Natural killer cell (primary cell): Measurements from ENCODE around the gene FBXO48. TPM values are rescaled to one million over a fixed set of nuclear protein-coding genes. Genes with fewer than 3 reads are reported as not detected.

Experiments
- ATAC-seq, 3 donors: fragments of 150-1000 bp in 2 of 3; fragments of 200-7000 bp in 1 of 3; cut with Tn5 transposase; 1 replicate in 1 of 3; 2 replicates in 2 of 3; pipeline ENCODE4 v1.10.0; 2021; ENCODE audit warnings: mild to moderate bottlenecking in 2 of 3, moderate library complexity in 2 of 3
- DNase-seq, 2 donors: peaks; one replicate each; pipeline versions ENCODE4 v3.0.0 to v3.0.0-alpha.2; 2013 to 2021; ENCODE audit warnings: mixed read lengths in 1 of 2
- H3K27ac ChIP-seq: one replicate; pipeline ENCODE4 v1.5.1; 2013; ENCODE audit warnings: mild to moderate bottlenecking, low read length
- H3K27me3 ChIP-seq: one replicate; pipeline ENCODE4 v1.6.1; 2013; ENCODE audit warnings: low read length; ENCODE audit not compliant: control insufficient read depth, insufficient read depth
- H3K36me3 ChIP-seq: one replicate; pipeline ENCODE4 v1.6.1; 2013; ENCODE audit warnings: low read length; ENCODE audit not compliant: control insufficient read depth, insufficient read depth
- H3K4me1 ChIP-seq: one replicate; pipeline ENCODE4 v1.6.1; 2013; ENCODE audit warnings: low read length; ENCODE audit not compliant: control insufficient read depth, insufficient read depth
- H3K4me3 ChIP-seq: one replicate; pipeline ENCODE4 v1.5.1; 2013; ENCODE audit warnings: low read length
- H3K9me3 ChIP-seq: one replicate; pipeline ENCODE4 v1.6.1; 2013; ENCODE audit warnings: low read length; ENCODE audit not compliant: control insufficient read depth, insufficient read depth
- H3K27ac Mint-ChIP-seq, 2 donors: one replicate each; pipeline ENCODE4 v1.8.0; 2022; ENCODE audit warnings: mild to moderate bottlenecking in 2 of 2, mixed read lengths in 2 of 2, moderate library complexity in 1 of 2
- H3K27me3 Mint-ChIP-seq, 2 donors: one replicate each; pipeline ENCODE4 v1.8.0; 2022; ENCODE audit warnings: low read depth in 2 of 2, mixed read lengths in 2 of 2
- H3K36me3 Mint-ChIP-seq: one replicate; pipeline ENCODE4 v1.8.0; 2022; ENCODE audit warnings: mixed read lengths
- H3K4me1 Mint-ChIP-seq, 2 donors: one replicate each; pipeline ENCODE4 v1.8.0; 2022; ENCODE audit warnings: mixed read lengths in 2 of 2
- H3K4me3 Mint-ChIP-seq: one replicate; pipeline ENCODE4 v1.8.0; 2022; ENCODE audit warnings: mild to moderate bottlenecking, moderate library complexity, mixed read lengths
- H3K9me3 Mint-ChIP-seq, 2 donors: one replicate each; pipeline ENCODE4 v1.8.0; 2022; ENCODE audit warnings: mixed read lengths in 2 of 2
- WGBS: methylation state at CpG from one replicate; pipeline ENCODE4 v1.1.7; 2013; ENCODE audit warnings: missing lambda C conversion rate; ENCODE audit not compliant: insufficient coverage; 5-methylcytosine and 5-hydroxymethylcytosine counted together
- intact Hi-C: fragments of 100-400 bp; cut with micrococcal nuclease; formaldehyde crosslinking; loops from one replicate; pipeline ENCODE4 v1.14.2; 2022
- total RNA-seq, 4 donors: library from RNA; stranded (reverse); fragments of 120-200 nt in 1 of 4; gene quantifications; one replicate each; pipeline versions ENCODE4 v1.2.3 to v1.2.4, GENCODE V29; 2013 to 2022
- TF ChIP-seq, protein P1 (sequence below): fragments of 200-600 bp; IDR thresholded peaks from one replicate; pipeline ENCODE4 v1.8.0; 2022; ENCODE audit warnings: antibody characterized with exemption

Gene FBXO48
- total RNA-seq, 3 donors from 2014 or later (not counting 1 experiment from before 2014, with no cell fraction given), result 0.96 to 1.3 (median 1.1) TPM

DNA sequence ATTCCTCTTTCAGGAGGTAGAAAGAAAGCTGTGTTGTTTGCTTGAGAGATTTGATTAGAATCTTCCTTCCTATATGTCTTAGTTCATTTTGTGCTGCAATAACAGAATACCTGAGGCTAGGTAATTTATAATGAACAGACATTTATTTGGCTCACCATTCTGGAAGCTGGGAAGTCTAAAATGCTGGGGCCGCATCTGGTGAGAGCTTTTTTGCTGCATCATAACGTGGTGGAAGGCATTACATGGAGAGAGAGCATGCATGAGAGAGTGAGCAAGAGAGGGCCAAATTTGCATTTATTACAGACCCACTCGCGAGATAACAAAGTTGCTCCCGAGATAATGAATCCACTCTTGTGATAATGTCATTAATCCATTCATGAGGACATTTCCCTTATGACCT is 34.7 kb upstream of the FBXO48 start:
- no peak overlapping the region for H3K4me3 Mint-ChIP-seq
- peaks cover 0 to 10% of the 10 kb centered on the region in 2 donors for H3K4me1 Mint-ChIP-seq
- WGBS, result 87% methylated on average over 5 of the region's 5 CpGs

DNA sequence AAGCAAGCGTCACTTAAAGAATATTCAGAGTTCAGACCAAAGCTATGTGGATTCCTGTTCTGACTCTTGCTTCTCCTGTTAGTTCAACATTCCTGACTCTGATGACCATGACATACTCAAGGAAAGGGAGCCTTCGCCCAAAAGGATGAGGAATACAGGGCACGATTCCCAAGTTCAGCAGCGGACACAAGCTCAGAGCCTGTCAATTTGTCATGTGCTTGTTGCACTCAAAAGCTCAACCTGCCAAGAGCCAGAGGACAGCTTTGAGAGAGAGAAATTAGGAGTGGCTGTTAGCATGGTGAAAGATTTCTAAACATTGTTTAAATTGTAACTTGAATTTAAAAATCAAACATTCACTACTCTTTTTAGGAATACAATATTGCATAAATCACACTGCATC is 33.6 kb upstream of the FBXO48 start:
- no peaks in the 10 kb centered on the region for H3K4me1 ChIP-seq
- no peaks in the 10 kb centered on the region for H3K27me3 ChIP-seq
- peaks cover 10% of the 10 kb centered on the region for H3K36me3 Mint-ChIP-seq
- no peaks in the 10 kb centered on the region for H3K36me3 ChIP-seq
- H3K4me1 Mint-ChIP-seq, result no peaks in the 10 kb centered on the region
- intact Hi-C loops, result no loop called here
- no peak overlapping the region for H3K4me3 Mint-ChIP-seq
- peaks cover 5 to 7% of the 10 kb centered on the region in 2 donors for H3K9me3 Mint-ChIP-seq
- WGBS, result 97% methylated on average over 4 of the region's 4 CpGs
- H3K4me3 ChIP-seq, result no peak overlapping the region
- no peak for DNase-seq
- no peak overlapping the region for H3K27ac ChIP-seq
- ATAC-seq, result no peak
- no peak overlapping the region for H3K27ac Mint-ChIP-seq
- H3K27me3 Mint-ChIP-seq, result peaks cover 3 to 16% of the 10 kb centered on the region in 2 donors
- H3K9me3 ChIP-seq, result peaks cover 10% of the 10 kb centered on the region
- TF ChIP-seq, protein P1, sequence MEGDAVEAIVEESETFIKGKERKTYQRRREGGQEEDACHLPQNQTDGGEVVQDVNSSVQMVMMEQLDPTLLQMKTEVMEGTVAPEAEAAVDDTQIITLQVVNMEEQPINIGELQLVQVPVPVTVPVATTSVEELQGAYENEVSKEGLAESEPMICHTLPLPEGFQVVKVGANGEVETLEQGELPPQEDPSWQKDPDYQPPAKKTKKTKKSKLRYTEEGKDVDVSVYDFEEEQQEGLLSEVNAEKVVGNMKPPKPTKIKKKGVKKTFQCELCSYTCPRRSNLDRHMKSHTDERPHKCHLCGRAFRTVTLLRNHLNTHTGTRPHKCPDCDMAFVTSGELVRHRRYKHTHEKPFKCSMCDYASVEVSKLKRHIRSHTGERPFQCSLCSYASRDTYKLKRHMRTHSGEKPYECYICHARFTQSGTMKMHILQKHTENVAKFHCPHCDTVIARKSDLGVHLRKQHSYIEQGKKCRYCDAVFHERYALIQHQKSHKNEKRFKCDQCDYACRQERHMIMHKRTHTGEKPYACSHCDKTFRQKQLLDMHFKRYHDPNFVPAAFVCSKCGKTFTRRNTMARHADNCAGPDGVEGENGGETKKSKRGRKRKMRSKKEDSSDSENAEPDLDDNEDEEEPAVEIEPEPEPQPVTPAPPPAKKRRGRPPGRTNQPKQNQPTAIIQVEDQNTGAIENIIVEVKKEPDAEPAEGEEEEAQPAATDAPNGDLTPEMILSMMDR, result no peak

More for the DNA sequence above, 34.7 kb upstream of the FBXO48 start:
- H3K27me3 ChIP-seq, result no peaks in the 10 kb centered on the region
- no peaks in the 10 kb centered on the region for H3K4me1 ChIP-seq
- H3K36me3 ChIP-seq, result no peaks in the 10 kb centered on the region
- no peaks in the 10 kb centered on the region for H3K9me3 ChIP-seq
- intact Hi-C loops, result no loop called here
- H3K4me3 ChIP-seq, result no peak overlapping the region
- Mint-ChIP-seq H3K9me3 (peaks cover 1 to 2% of the 10 kb centered on the region in 2 donors), H3K27ac (no peak overlapping the region), H3K27me3 (peaks cover 3 to 16% of the 10 kb centered on the region in 2 donors), H3K36me3 (peaks cover 4% of the 10 kb centered on the region)
- TF ChIP-seq, protein P1, result no peak
- no peak for ATAC-seq
- no peak overlapping the region for H3K27ac ChIP-seq
- no peak for DNase-seq

DNA sequence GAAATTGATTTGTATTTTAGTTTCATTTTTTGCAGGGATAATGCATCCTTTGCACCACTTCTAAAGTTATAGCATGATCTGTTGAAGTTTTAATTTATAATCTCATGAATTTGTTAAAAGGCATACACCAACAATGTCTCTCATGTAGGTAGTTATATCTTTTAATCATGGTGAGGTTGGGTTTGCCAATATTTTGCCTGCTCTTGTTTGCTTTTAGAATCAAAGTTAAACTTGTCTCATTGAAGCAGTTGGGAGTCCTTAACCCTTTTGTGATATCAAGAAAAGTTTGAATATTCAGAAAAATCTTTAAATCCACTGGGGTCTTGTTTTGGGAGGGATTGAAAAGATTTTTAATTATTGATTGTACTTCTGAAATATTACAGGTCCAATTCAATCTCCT is 32.0 kb upstream of the FBXO48 start:
- H3K36me3 Mint-ChIP-seq, result peaks cover 10% of the 10 kb centered on the region
- Histone ChIP-seq H3K4me1 (no peaks in the 10 kb centered on the region), H3K36me3 (no peaks in the 10 kb centered on the region), H3K9me3 (peaks cover 14% of the 10 kb centered on the region), H3K27ac (no peak overlapping the region), H3K4me3 (no peak overlapping the region), H3K27me3 (no peaks in the 10 kb centered on the region)
- peaks cover 3 to 16% of the 10 kb centered on the region in 2 donors for H3K27me3 Mint-ChIP-seq
- no peak overlapping the region for H3K4me3 Mint-ChIP-seq
- H3K9me3 Mint-ChIP-seq, result peaks cover 5 to 7% of the 10 kb centered on the region in 2 donors
- TF ChIP-seq, protein P1, result no peak
- no peak overlapping the region for H3K27ac Mint-ChIP-seq
- intact Hi-C loops, result no loop called here
- H3K4me1 Mint-ChIP-seq, result no peaks in the 10 kb centered on the region
- DNase-seq, result no peak
- no peak for ATAC-seq

DNA sequence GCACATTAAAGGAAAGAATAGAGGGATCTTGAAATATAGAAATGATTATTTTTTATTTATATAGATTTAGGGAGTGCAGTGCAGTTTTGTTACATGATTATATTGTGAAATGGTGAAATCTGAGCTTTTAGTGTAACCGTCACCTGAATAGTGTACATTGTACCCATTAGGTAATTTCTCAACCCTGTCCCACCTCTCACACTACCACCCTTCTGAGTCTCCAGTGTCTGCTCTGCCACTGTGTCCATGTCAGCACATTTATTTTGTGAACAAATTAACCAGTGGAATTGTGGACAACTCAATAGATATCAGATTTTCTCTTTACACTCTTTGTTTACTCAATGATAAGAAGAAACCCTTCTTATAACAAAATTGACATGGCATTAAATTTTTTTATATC is 24.5 kb upstream of the FBXO48 start:
- no peaks in the 10 kb centered on the region for H3K27me3 Mint-ChIP-seq

More for the DNA sequence above, 24.5 kb upstream of the FBXO48 start:
- Histone ChIP-seq H3K27me3 (no peaks in the 10 kb centered on the region), H3K27ac (no peak overlapping the region), H3K9me3 (peaks cover 14% of the 10 kb centered on the region), H3K36me3 (no peaks in the 10 kb centered on the region), H3K4me3 (no peak overlapping the region), H3K4me1 (no peaks in the 10 kb centered on the region)
- TF ChIP-seq, protein P1, result no peak
- H3K9me3 Mint-ChIP-seq, result peaks cover 2 to 3% of the 10 kb centered on the region in 2 donors
- intact Hi-C loops, result no loop called here
- no peak overlapping the region for H3K4me3 Mint-ChIP-seq
- H3K4me1 Mint-ChIP-seq, result peaks cover 0 to 5% of the 10 kb centered on the region in 2 donors
- peaks cover 4% of the 10 kb centered on the region for H3K36me3 Mint-ChIP-seq
- 83% methylated on average over 1 of the region's 1 CpG for WGBS
- H3K27ac Mint-ChIP-seq, result no peak overlapping the region
- DNase-seq, result no peak
- ATAC-seq, result no peak
